Esophagus muscularis mucosa (tissue), 3 donors: ENCODE results near the gene CELF3.

ENCODE experiments used
- CTCF ChIP-seq, 3 experiments: fragments of 200-600 bp in 2 of 3; fragments of 450-650 bp in 1 of 3; sonication (generic) in 2 of 3; IDR thresholded peaks; one replicate each; pipeline ENCODE4 v1.5.1; 2017 to 2019; ENCODE audit warnings: antibody characterized with exemption in 3 of 3, mild to moderate bottlenecking in 2 of 3, moderate library complexity in 1 of 3
- POLR2A ChIP-seq: fragments of 450-650 bp; IDR thresholded peaks from one replicate; pipeline ENCODE4 v1.6.1; 2017; ENCODE audit warnings: antibody characterized with exemption, moderate library complexity, mild to moderate bottlenecking, low read depth

- TF ChIP-seq CTCF (IDR thresholded peaks at IDR 0.05) (no peak), POLR2A (no peak)
Observed at GRCh38 chr1:151733126-151733525, 16.5 kb upstream of the CELF3 start.
